Measurements from ENCODE around the gene VCPKMT.

VCPKMT gene

GRCh38 chr14:50109342-50109741 is 7.0 kb downstream of the VCPKMT start:
- H3K36me3 ChIP-seq (ENCODE audit: control insufficient read depth, insufficient read depth, low read length): no peaks in the 10 kb centered on the region
- H3K9me3 ChIP-seq (ENCODE audit: control insufficient read depth, low read length): no peaks in the 10 kb centered on the region
- H3K9ac ChIP-seq (ENCODE audit: low read length): no peak overlapping the region
- no peak overlapping the region for H3K4me3 ChIP-seq (ENCODE audit: low read length)
- H3K27me3 ChIP-seq (ENCODE audit: control insufficient read depth, insufficient read depth, low read length): no peaks in the 10 kb centered on the region
- no peaks in the 10 kb centered on the region for H3K4me1 ChIP-seq (ENCODE audit: control insufficient read depth, insufficient read depth, low read length)

DNA sequence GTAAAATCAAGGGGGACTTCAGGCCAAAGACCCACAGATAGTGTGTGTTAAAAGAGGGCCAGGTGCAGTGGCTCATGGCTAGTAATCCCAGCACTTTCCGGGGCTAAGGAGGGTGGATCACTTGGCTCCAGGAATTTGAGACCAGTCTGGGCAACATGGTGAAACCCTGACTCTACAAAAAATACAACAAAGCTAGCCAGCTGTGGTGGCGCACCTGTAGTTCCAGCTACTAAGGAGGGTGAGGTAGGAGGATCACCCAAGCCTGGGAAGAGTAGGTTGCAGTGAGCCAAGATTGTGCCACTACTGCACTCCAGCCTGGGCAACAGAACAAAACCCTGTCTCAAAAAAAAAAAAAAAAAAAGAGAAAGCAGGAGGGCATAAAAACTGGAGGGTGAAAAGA is 8.5 kb downstream of the VCPKMT start:
- no peaks in the 10 kb centered on the region for H3K27me3 ChIP-seq (ENCODE audit: control insufficient read depth, insufficient read depth, low read length)
- H3K4me1 ChIP-seq (ENCODE audit: control insufficient read depth, insufficient read depth, low read length): no peaks in the 10 kb centered on the region
- no peaks in the 10 kb centered on the region for H3K36me3 ChIP-seq (ENCODE audit: control insufficient read depth, insufficient read depth, low read length)
- no peak overlapping the region for H3K9ac ChIP-seq (ENCODE audit: low read length)
- no peaks in the 10 kb centered on the region for H3K9me3 ChIP-seq (ENCODE audit: control insufficient read depth, low read length)
- H3K4me3 ChIP-seq (ENCODE audit: low read length): no peak overlapping the region

GRCh38 chr14:50106178-50106577 is 10.2 kb downstream of the VCPKMT start:
- Histone ChIP-seq H3K4me3 (ENCODE audit: low read length) (no peak overlapping the region), H3K4me1 (ENCODE audit: control insufficient read depth, insufficient read depth, low read length) (peaks cover 9% of the 10 kb centered on the region), H3K36me3 (ENCODE audit: control insufficient read depth, insufficient read depth, low read length) (no peaks in the 10 kb centered on the region), H3K9ac (ENCODE audit: low read length) (no peak overlapping the region), H3K9me3 (ENCODE audit: control insufficient read depth, low read length) (no peaks in the 10 kb centered on the region), H3K27me3 (ENCODE audit: control insufficient read depth, insufficient read depth, low read length) (no peaks in the 10 kb centered on the region)

DNA sequence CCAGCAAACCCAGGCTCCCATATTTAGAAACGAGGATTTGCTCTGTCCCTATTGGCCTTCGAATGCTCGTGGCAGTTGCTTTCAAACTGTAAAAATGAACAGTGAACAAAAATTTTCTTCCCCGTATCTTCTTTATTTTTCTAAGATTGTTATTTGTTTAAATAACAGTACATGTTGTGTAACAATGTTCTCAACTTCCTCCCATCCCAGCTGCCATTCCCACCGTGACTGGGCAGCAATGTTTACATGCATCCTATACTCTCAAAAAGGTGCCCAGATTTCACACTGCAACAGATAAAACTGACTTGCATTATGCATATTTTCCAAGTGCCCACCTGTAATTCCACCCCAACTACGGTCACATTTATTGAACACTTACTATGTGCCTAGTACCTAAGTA is 12.8 kb downstream of the VCPKMT start:
- H3K36me3 ChIP-seq (ENCODE audit: control insufficient read depth, insufficient read depth, low read length): no peaks in the 10 kb centered on the region
- H3K4me3 ChIP-seq (ENCODE audit: low read length): no peak overlapping the region

GRCh38 chr14:50101417-50101816 is 15.0 kb downstream of the VCPKMT start:
- no peak overlapping the region for H3K9ac ChIP-seq (ENCODE audit: low read length)
- peaks cover 16% of the 10 kb centered on the region for H3K4me1 ChIP-seq (ENCODE audit: control insufficient read depth, insufficient read depth, low read length)
- no peak overlapping the region for H3K4me3 ChIP-seq (ENCODE audit: low read length)
- no peaks in the 10 kb centered on the region for H3K36me3 ChIP-seq (ENCODE audit: control insufficient read depth, insufficient read depth, low read length)
- H3K27me3 ChIP-seq (ENCODE audit: control insufficient read depth, insufficient read depth, low read length): no peaks in the 10 kb centered on the region
- no peaks in the 10 kb centered on the region for H3K9me3 ChIP-seq (ENCODE audit: control insufficient read depth, low read length)

More for the DNA sequence above, 12.8 kb downstream of the VCPKMT start:
- Histone ChIP-seq H3K9me3 (ENCODE audit: control insufficient read depth, low read length) (no peaks in the 10 kb centered on the region), H3K27me3 (ENCODE audit: control insufficient read depth, insufficient read depth, low read length) (no peaks in the 10 kb centered on the region), H3K4me1 (ENCODE audit: control insufficient read depth, insufficient read depth, low read length) (peaks cover 16% of the 10 kb centered on the region), H3K9ac (ENCODE audit: low read length) (no peak overlapping the region)

DNA sequence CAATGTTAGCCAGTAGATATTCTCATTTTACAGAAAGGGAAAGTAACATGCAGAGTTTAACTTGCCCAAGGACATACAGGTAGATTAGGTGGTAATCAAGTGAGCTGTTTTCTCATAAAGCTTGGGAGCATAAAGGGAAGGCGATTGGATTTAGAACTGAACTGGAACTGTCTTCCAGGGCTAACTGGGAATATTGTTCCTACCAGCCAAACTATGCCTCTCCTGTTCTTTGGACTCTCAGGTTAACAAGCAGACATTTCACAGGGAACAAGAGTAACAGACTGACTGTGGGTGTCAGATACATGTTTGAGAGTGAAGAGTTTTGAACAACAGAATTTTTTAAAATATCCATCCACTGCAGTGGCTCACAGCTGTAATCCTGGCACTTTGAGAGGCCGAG is 15.6 kb downstream of the VCPKMT start:
- Histone ChIP-seq H3K9ac (ENCODE audit: low read length) (no peak overlapping the region), H3K27me3 (ENCODE audit: control insufficient read depth, insufficient read depth, low read length) (no peaks in the 10 kb centered on the region), H3K36me3 (ENCODE audit: control insufficient read depth, insufficient read depth, low read length) (no peaks in the 10 kb centered on the region)

DNA sequence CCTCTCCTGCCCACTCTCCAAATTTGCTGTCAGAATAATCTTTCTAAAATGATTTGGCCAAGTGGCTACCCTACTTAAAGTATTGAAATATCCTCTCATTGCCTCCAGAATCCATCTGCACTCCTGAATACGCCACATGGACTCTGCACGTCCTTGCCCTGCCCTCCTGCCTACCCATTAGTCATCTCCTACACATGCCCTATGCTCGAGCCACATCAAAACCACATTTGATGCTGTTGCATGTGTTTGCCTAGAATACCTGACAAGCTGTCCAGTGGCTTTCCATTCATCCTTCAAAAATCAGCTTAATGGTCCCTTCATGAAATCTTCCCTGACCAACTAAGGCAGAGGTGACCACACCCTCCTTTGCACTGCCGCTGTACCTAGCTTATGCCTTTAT is 17.0 kb downstream of the VCPKMT start:
- no peak overlapping the region for H3K9ac ChIP-seq (ENCODE audit: low read length)
- H3K4me3 ChIP-seq (ENCODE audit: low read length): no peak overlapping the region
- no peaks in the 10 kb centered on the region for H3K36me3 ChIP-seq (ENCODE audit: control insufficient read depth, insufficient read depth, low read length)
- no peaks in the 10 kb centered on the region for H3K27me3 ChIP-seq (ENCODE audit: control insufficient read depth, insufficient read depth, low read length)
- H3K9me3 ChIP-seq (ENCODE audit: control insufficient read depth, low read length): no peaks in the 10 kb centered on the region
- peaks cover 16% of the 10 kb centered on the region for H3K4me1 ChIP-seq (ENCODE audit: control insufficient read depth, insufficient read depth, low read length)

More for the DNA sequence above, 15.6 kb downstream of the VCPKMT start:
- Histone ChIP-seq H3K4me3 (ENCODE audit: low read length) (no peak overlapping the region), H3K4me1 (ENCODE audit: control insufficient read depth, insufficient read depth, low read length) (peaks cover 16% of the 10 kb centered on the region), H3K9me3 (ENCODE audit: control insufficient read depth, low read length) (no peaks in the 10 kb centered on the region)

DNA sequence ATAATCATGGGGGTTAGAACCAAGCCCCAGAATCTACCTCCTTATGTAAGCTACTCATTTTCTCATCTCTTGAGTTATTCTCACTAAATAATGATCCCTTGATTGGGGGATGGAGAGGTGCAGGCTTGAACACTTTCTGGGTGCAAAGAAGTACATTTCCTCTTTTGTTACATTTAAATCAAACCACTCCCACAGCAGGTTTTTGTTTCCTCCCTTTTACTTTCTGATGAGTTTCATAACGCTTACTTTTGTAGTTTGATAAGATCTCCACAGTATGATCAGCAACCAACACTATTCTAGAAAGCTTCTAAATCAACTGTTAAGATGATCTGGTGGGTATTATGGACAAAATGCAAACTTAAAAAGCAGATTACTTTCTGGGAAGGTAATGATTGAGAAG is 20.5 kb downstream of the VCPKMT start:
- no peak overlapping the region for H3K4me3 ChIP-seq (ENCODE audit: low read length)
- no peak overlapping the region for H3K9ac ChIP-seq (ENCODE audit: low read length)
- peaks cover 4% of the 10 kb centered on the region for H3K4me1 ChIP-seq (ENCODE audit: control insufficient read depth, insufficient read depth, low read length)
- no peaks in the 10 kb centered on the region for H3K27me3 ChIP-seq (ENCODE audit: control insufficient read depth, insufficient read depth, low read length)
- H3K36me3 ChIP-seq (ENCODE audit: control insufficient read depth, insufficient read depth, low read length): no peaks in the 10 kb centered on the region
- H3K9me3 ChIP-seq (ENCODE audit: control insufficient read depth, low read length): no peaks in the 10 kb centered on the region

- no peaks in the 10 kb centered on the region for H3K4me1 ChIP-seq (ENCODE audit: control insufficient read depth, insufficient read depth, low read length)
- H3K4me3 ChIP-seq (ENCODE audit: low read length): no peak overlapping the region
- H3K9me3 ChIP-seq (ENCODE audit: control insufficient read depth, low read length): no peaks in the 10 kb centered on the region
- H3K9ac ChIP-seq (ENCODE audit: low read length): no peak overlapping the region
- H3K27me3 ChIP-seq (ENCODE audit: control insufficient read depth, insufficient read depth, low read length): no peaks in the 10 kb centered on the region
- no peaks in the 10 kb centered on the region for H3K36me3 ChIP-seq (ENCODE audit: control insufficient read depth, insufficient read depth, low read length)
These were observed 22.2 kb downstream of the VCPKMT start for GRCh38 chr14:50094056-50094755.

- H3K9me3 ChIP-seq (ENCODE audit: control insufficient read depth, low read length): no peaks in the 10 kb centered on the region
- no peak overlapping the region for H3K9ac ChIP-seq (ENCODE audit: low read length)
- no peaks in the 10 kb centered on the region for H3K27me3 ChIP-seq (ENCODE audit: control insufficient read depth, insufficient read depth, low read length)
- no peak overlapping the region for H3K4me3 ChIP-seq (ENCODE audit: low read length)
- no peaks in the 10 kb centered on the region for H3K4me1 ChIP-seq (ENCODE audit: control insufficient read depth, insufficient read depth, low read length)
- H3K36me3 ChIP-seq (ENCODE audit: control insufficient read depth, insufficient read depth, low read length): no peaks in the 10 kb centered on the region
These were observed 22.9 kb downstream of the VCPKMT start for GRCh38 chr14:50093496-50093895.

DNA sequence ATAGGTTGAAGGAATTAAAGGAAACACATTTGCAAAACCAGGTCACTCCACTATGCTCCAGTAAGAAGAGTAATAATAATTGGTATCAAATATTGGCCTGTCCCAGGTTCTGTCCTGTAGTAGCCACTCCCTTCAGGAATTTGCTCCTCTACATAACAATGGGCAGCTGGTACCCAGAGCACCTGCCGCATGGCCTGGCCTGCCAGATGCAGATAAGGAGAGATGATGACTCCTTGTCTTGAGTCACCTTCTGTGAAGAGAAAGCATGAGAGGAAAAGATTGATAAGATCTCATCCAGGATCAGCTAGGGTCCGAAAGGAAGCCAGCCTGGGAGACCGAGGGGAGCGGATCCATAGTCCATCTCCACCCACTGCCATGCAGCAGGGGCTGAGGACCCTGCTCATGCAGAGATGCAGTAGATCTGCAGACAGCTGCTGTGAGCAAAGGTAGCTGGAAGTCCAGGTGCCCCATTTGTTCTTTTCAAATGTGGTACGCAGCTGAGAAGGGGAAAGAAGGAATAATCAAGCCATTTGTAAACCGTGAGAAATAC is 24.3 kb downstream of the VCPKMT start:
- H3K36me3 ChIP-seq (ENCODE audit: control insufficient read depth, insufficient read depth, low read length): no peaks in the 10 kb centered on the region
- H3K4me3 ChIP-seq (ENCODE audit: low read length): no peak overlapping the region
- H3K9ac ChIP-seq (ENCODE audit: low read length): no peak overlapping the region
- H3K4me1 ChIP-seq (ENCODE audit: control insufficient read depth, insufficient read depth, low read length): no peaks in the 10 kb centered on the region
- H3K27me3 ChIP-seq (ENCODE audit: control insufficient read depth, insufficient read depth, low read length): no peaks in the 10 kb centered on the region
- no peaks in the 10 kb centered on the region for H3K9me3 ChIP-seq (ENCODE audit: control insufficient read depth, low read length)

DNA sequence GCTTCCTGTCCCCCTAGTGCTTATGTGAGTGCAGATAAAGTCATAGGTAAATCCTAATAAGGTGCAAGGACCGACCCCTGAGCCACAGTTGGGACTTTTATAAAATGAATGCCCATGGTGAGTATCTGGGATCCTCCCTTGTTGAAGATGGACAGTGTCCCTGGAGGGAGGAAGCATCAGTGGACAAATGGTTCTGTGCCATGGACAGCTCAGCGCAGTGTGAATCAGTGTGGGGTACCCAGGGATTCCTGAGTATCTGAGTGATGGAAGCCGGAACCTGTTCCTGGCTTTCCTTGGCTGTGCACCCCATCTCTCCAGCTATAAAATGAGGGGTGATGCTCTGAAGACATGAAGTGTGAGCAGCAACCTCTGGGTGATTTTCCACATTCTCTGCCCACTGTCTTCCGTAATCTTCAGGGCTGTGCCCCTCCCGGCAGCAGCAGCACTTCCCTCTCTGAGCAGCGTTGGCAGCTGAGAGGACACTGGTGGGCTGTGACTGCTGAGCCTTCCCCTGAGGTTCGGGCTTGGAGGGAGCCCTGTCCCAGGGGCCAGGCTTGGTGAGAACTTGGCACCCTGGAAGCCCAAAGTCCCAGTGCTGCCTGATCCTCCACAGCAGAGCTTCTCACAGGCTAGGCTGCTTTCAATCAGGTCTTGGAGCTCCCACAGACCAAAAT is 25.0 kb downstream of the VCPKMT start:
- no peaks in the 10 kb centered on the region for H3K36me3 ChIP-seq (ENCODE audit: control insufficient read depth, insufficient read depth, low read length)
- H3K9me3 ChIP-seq (ENCODE audit: control insufficient read depth, low read length): no peaks in the 10 kb centered on the region
- no peak overlapping the region for H3K9ac ChIP-seq (ENCODE audit: low read length)
- H3K4me1 ChIP-seq (ENCODE audit: control insufficient read depth, insufficient read depth, low read length): no peaks in the 10 kb centered on the region
- H3K27me3 ChIP-seq (ENCODE audit: control insufficient read depth, insufficient read depth, low read length): no peaks in the 10 kb centered on the region
- H3K4me3 ChIP-seq (ENCODE audit: low read length): no peak overlapping the region

All from mucosa of stomach (tissue), 1 donor.